Measurements from ENCODE around the gene CARD9. TPM values are rescaled to one million over a fixed set of nuclear protein-coding genes. Genes with fewer than 3 reads are reported as not detected.

Gene CARD9
- total RNA-seq, 1 donor from 2014 or later = 0.89 TPM

- DNase-seq (no peak), ATAC-seq (ENCODE audit: low read depth) (no peak)
- intact Hi-C loops (cut with micrococcal nuclease) = no loop called here
- Mint-ChIP-seq H3K4me1 (peaks cover 21% of the 10 kb centered on the region), H3K36me3 (ENCODE audit: low read depth) (peaks cover 63% of the 10 kb centered on the region), H3K27ac (no peak overlapping the region), H3K27me3 (no peaks in the 10 kb centered on the region), H3K4me3 (no peak overlapping the region), H3K9me3 (no peaks in the 10 kb centered on the region)
- ChIA-PET POLR2A (no interaction called here), CTCF (no interaction called here)
- TF ChIP-seq CTCF (IDR thresholded peaks at IDR 0.05) = no peak
Observed at GRCh38 chr9:136396219-136396515, 22.7 kb upstream of the CARD9 start.

GRCh38 chr9:136395345-136396218, 22.1 kb upstream of the CARD9 start:
- no peak for TF ChIP-seq CTCF (IDR thresholded peaks at IDR 0.05)
- Mint-ChIP-seq H3K4me1 (peaks cover 16% of the 10 kb centered on the region), H3K9me3 (no peaks in the 10 kb centered on the region), H3K27ac (no peak overlapping the region), H3K4me3 (no peak overlapping the region), H3K27me3 (no peaks in the 10 kb centered on the region), H3K36me3 (ENCODE audit: low read depth) (peaks cover 64% of the 10 kb centered on the region)
- ATAC-seq (ENCODE audit: low read depth) (no peak), DNase-seq (no peak)
- ChIA-PET CTCF (no interaction called here), POLR2A (no interaction called here)
- intact Hi-C loops (cut with micrococcal nuclease) = no loop called here

GRCh38 chr9:136395020-136395340, 21.5 kb upstream of the CARD9 start:
- no peaks in the 10 kb centered on the region for H3K27me3 Mint-ChIP-seq
- intact Hi-C loops (cut with micrococcal nuclease) = no loop called here
- H3K4me3 Mint-ChIP-seq = no peak overlapping the region
- no peak overlapping the region for H3K27ac Mint-ChIP-seq
- no peak for TF ChIP-seq CTCF (IDR thresholded peaks at IDR 0.05)
- H3K36me3 Mint-ChIP-seq (ENCODE audit: low read depth) = peaks cover 68% of the 10 kb centered on the region
- no peak for DNase-seq
- CTCF ChIA-PET = no interaction called here
- POLR2A ChIA-PET = no interaction called here
- peaks cover 13% of the 10 kb centered on the region for H3K4me1 Mint-ChIP-seq
- no peak for ATAC-seq (ENCODE audit: low read depth)
- no peaks in the 10 kb centered on the region for H3K9me3 Mint-ChIP-seq

GRCh38 chr9:136394312-136395019, 21.0 kb upstream of the CARD9 start:
- intact Hi-C loops (cut with micrococcal nuclease) = no loop called here
- no peak for TF ChIP-seq CTCF (IDR thresholded peaks at IDR 0.05)
- no peak overlapping the region for H3K4me3 Mint-ChIP-seq
- ChIA-PET CTCF (no interaction called here), POLR2A (no interaction called here)
- no peak overlapping the region for H3K27ac Mint-ChIP-seq
- DNase-seq (no peak), ATAC-seq (ENCODE audit: low read depth) (no peak)
- H3K36me3 Mint-ChIP-seq (ENCODE audit: low read depth) = peaks cover 73% of the 10 kb centered on the region
- no peaks in the 10 kb centered on the region for H3K9me3 Mint-ChIP-seq
- peaks cover 13% of the 10 kb centered on the region for H3K4me1 Mint-ChIP-seq
- H3K27me3 Mint-ChIP-seq = no peaks in the 10 kb centered on the region

- Mint-ChIP-seq H3K4me1 (peaks cover 4% of the 10 kb centered on the region), H3K4me3 (no peak overlapping the region), H3K9me3 (no peaks in the 10 kb centered on the region), H3K36me3 (ENCODE audit: low read depth) (peaks cover 77% of the 10 kb centered on the region), H3K27me3 (no peaks in the 10 kb centered on the region), H3K27ac (no peak overlapping the region)
- DNase-seq = no peak
- TF ChIP-seq CTCF (IDR thresholded peaks at IDR 0.05) = no peak
- POLR2A ChIA-PET = no interaction called here
- CTCF ChIA-PET = no interaction called here
- intact Hi-C loops (cut with micrococcal nuclease) = no loop called here
- ATAC-seq (ENCODE audit: low read depth) = no peak
Observed at GRCh38 chr9:136393531-136393930, 20.1 kb upstream of the CARD9 start.

Measured in activated B cell treated with CpG ODN at 0.5 μM for 24 hours (primary cell).